Measurements from ENCODE around the gene UCK2.

The UCK2 gene

DNA sequence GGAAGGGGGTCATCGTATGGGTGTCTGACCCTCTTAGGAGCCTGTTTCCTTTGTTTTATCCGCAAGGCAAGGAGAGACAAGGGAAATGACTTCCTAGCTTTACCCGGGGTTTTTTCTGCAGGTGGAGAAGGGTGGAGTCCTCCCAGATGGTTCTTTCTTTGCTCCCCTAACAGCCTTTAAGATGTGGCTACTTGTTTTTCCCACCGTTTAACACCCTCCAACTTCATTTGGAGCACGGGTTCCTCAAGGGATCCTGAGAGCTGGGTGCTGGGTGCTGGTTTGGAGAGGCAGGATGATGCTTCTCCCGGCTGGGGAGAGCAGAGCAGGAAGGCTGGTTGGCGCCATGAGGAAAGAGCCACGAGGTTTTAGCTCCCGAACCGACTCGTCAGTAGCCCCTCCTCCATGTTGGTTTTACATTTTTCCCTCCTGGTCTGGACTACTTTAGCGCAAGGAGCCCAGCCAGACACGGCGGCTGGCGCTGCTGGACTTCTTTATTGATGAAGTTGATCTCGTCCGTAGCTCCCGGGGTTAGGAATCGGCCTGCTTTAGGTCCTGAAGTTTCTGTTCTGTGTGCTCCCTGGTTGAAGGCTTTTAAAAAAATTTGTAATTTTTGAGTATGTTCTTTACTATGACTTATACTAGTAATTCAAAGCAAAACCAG is 1.4 kb downstream of the UCK2 start:
- no peaks in the 10 kb centered on the region for H3K36me3 ChIP-seq (ENCODE audit: control insufficient read depth, insufficient read depth, low read length)
- H3K27me3 ChIP-seq (ENCODE audit: insufficient read depth, low read length, poor library complexity) = no peaks in the 10 kb centered on the region
- WGBS (ENCODE audit: extremely low coverage, insufficient coverage, low lambda C conversion rate) = no CpG with 5 or more reads among the region's 19 CpGs
- peak overlapping the region; percentile 96 for H3K18ac ChIP-seq (ENCODE audit: low read length)
- H3K4ac ChIP-seq (ENCODE audit: low read depth, low read length) = peak overlapping the region; percentile 81
- H3K9ac ChIP-seq (ENCODE audit: low read length) = peak overlapping the region; percentile 94
- H2BK120ac ChIP-seq (ENCODE audit: low read depth, low read length) = no peak overlapping the region
- H3K27ac ChIP-seq (ENCODE audit: low read depth, low read length) = peak overlapping the region; percentile 72
- peak overlapping the region; percentile 66 for H2BK5ac ChIP-seq (ENCODE audit: low read length)
- H2BK15ac ChIP-seq (replicated peaks; ENCODE audit: low read depth) = no peak overlapping the region
- peak overlapping the region; percentile 95 for H3K56ac ChIP-seq (ENCODE audit: low read length)
- peaks cover 2% of the 10 kb centered on the region for H3K4me1 ChIP-seq (ENCODE audit: control insufficient read depth, low read depth, low read length)
- peaks cover 57% of the 10 kb centered on the region for H3K79me2 ChIP-seq (ENCODE audit: control insufficient read depth, insufficient read depth, low read length)
- H3K4me2 ChIP-seq (ENCODE audit: low read length) = peak overlapping the region; percentile 89
- peak; percentile 83 for DNase-seq
- H2AK5ac ChIP-seq (ENCODE audit: low read length) = no peak overlapping the region
- H4K8ac ChIP-seq (ENCODE audit: low read depth, low read length) = no peak overlapping the region
- H3K23ac ChIP-seq (ENCODE audit: low read length) = peak overlapping the region; percentile 15
- H4K5ac ChIP-seq (ENCODE audit: low read length) = no peak overlapping the region
- peak overlapping the region; percentile 84 for H3K4me3 ChIP-seq (ENCODE audit: low read length)
- no peaks in the 10 kb centered on the region for H3K79me1 ChIP-seq (ENCODE audit: low read length)

DNA sequence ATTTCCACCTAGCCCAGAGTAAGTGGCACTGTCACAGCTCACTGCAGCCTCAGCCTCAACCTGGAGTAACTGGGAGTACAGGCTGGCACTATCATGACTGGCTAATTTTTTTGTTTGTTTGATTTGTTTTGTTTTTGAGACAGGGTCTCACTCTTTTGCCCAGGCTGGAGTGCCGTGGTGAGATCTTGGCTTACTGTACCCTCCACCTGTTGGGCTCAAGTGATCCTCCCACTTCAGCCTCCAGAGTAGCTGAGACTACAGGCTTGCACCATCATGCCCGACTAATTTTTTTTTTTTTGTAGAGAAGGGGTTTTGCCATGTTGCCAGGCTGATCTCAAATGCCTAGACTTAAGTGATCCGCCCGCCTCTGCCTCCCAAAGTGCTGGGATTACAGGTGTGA is 2.5 kb downstream of the UCK2 start:
- Histone ChIP-seq H3K27me3 (ENCODE audit: insufficient read depth, low read length, poor library complexity) (no peaks in the 10 kb centered on the region), H3K79me1 (ENCODE audit: low read length) (peaks cover 3% of the 10 kb centered on the region), H3K4me3 (ENCODE audit: low read length) (no peak overlapping the region), H3K4ac (ENCODE audit: low read depth, low read length) (no peak overlapping the region), H3K27ac (ENCODE audit: low read depth, low read length) (no peak overlapping the region), H3K4me2 (ENCODE audit: low read length) (no peak overlapping the region), H4K8ac (ENCODE audit: low read depth, low read length) (no peak overlapping the region), H3K56ac (ENCODE audit: low read length) (peak overlapping the region; percentile 35), H3K9ac (ENCODE audit: low read length) (no peak overlapping the region), H3K79me2 (ENCODE audit: control insufficient read depth, insufficient read depth, low read length) (peaks cover 66% of the 10 kb centered on the region), H2BK15ac (replicated peaks; ENCODE audit: low read depth) (no peak overlapping the region), H2BK120ac (ENCODE audit: low read depth, low read length) (no peak overlapping the region), H3K18ac (ENCODE audit: low read length) (no peak overlapping the region), H3K36me3 (ENCODE audit: control insufficient read depth, insufficient read depth, low read length) (no peaks in the 10 kb centered on the region), H2BK5ac (ENCODE audit: low read length) (no peak overlapping the region), H2AK5ac (ENCODE audit: low read length) (no peak overlapping the region), H3K23ac (ENCODE audit: low read length) (no peak overlapping the region), H3K4me1 (ENCODE audit: control insufficient read depth, low read depth, low read length) (peaks cover 2% of the 10 kb centered on the region), H4K5ac (ENCODE audit: low read length) (no peak overlapping the region)
- no CpG with 5 or more reads among the region's 4 CpGs for WGBS (ENCODE audit: extremely low coverage, insufficient coverage, low lambda C conversion rate)
- no peak for DNase-seq

DNA sequence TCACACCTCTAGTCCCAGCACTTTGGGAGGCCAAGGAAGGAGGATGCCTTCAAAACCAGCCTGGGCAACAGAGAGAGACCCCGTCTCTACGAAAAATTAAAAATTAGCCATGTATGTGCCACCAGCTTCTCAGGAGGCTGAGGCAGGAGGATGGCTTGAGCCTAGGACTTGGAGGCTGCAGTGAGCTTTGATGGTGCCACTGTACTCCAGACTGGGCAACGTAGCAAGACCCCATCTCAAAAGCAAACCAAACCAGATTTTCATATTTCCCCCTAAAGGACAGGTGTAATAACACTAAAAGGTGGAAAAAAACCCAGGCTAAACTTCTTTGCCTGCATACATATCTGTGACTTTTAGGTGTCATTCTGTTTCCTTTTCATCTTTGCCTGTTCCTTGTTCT is 3.7 kb downstream of the UCK2 start:
- Histone ChIP-seq H3K9ac (ENCODE audit: low read length) (no peak overlapping the region), H3K27ac (ENCODE audit: low read depth, low read length) (no peak overlapping the region), H3K23ac (ENCODE audit: low read length) (no peak overlapping the region), H3K4me3 (ENCODE audit: low read length) (no peak overlapping the region), H2BK15ac (replicated peaks; ENCODE audit: low read depth) (no peak overlapping the region), H3K4me2 (ENCODE audit: low read length) (no peak overlapping the region), H3K79me1 (ENCODE audit: low read length) (peaks cover 4% of the 10 kb centered on the region), H3K18ac (ENCODE audit: low read length) (no peak overlapping the region), H3K27me3 (ENCODE audit: insufficient read depth, low read length, poor library complexity) (no peaks in the 10 kb centered on the region), H2BK120ac (ENCODE audit: low read depth, low read length) (no peak overlapping the region), H4K5ac (ENCODE audit: low read length) (no peak overlapping the region), H3K4ac (ENCODE audit: low read depth, low read length) (no peak overlapping the region), H4K8ac (ENCODE audit: low read depth, low read length) (no peak overlapping the region), H3K56ac (ENCODE audit: low read length) (no peak overlapping the region), H3K4me1 (ENCODE audit: control insufficient read depth, low read depth, low read length) (peaks cover 2% of the 10 kb centered on the region), H2BK5ac (ENCODE audit: low read length) (no peak overlapping the region), H2AK5ac (ENCODE audit: low read length) (no peak overlapping the region), H3K79me2 (ENCODE audit: control insufficient read depth, insufficient read depth, low read length) (peaks cover 71% of the 10 kb centered on the region), H3K36me3 (ENCODE audit: control insufficient read depth, insufficient read depth, low read length) (no peaks in the 10 kb centered on the region)
- no CpG with 5 or more reads among the region's 3 CpGs for WGBS (ENCODE audit: extremely low coverage, insufficient coverage, low lambda C conversion rate)
- DNase-seq = no peak

DNA sequence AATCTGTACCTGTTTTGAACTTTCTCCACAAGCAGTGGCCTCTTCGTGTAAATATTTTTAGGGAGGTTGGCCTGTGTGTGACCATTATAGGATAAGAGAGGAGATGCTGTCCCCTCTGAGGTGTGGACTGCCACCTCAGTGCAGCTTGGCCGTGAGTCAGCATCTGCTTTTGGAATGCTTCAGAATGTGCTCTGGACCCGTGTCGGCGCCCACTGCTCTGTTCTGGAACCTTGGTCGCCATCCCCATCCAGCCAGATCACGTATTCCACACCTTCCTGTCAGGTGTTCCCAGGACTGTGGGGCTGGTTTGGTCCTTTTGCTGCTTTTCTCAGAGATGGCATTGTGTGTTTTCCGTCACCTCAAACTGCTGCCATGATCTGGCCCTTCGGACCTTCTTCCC is 5.5 kb downstream of the UCK2 start:
- Histone ChIP-seq H3K18ac (ENCODE audit: low read length) (no peak overlapping the region), H3K4me1 (ENCODE audit: control insufficient read depth, low read depth, low read length) (peaks cover 4% of the 10 kb centered on the region), H3K36me3 (ENCODE audit: control insufficient read depth, insufficient read depth, low read length) (no peaks in the 10 kb centered on the region), H3K23ac (ENCODE audit: low read length) (no peak overlapping the region), H3K4me2 (ENCODE audit: low read length) (no peak overlapping the region), H3K4ac (ENCODE audit: low read depth, low read length) (no peak overlapping the region), H2AK5ac (ENCODE audit: low read length) (no peak overlapping the region), H3K27me3 (ENCODE audit: insufficient read depth, low read length, poor library complexity) (no peaks in the 10 kb centered on the region), H3K79me2 (ENCODE audit: control insufficient read depth, insufficient read depth, low read length) (peaks cover 86% of the 10 kb centered on the region), H3K56ac (ENCODE audit: low read length) (no peak overlapping the region), H4K5ac (ENCODE audit: low read length) (no peak overlapping the region), H3K79me1 (ENCODE audit: low read length) (peaks cover 5% of the 10 kb centered on the region), H2BK15ac (replicated peaks; ENCODE audit: low read depth) (no peak overlapping the region), H2BK5ac (ENCODE audit: low read length) (no peak overlapping the region), H2BK120ac (ENCODE audit: low read depth, low read length) (no peak overlapping the region), H3K27ac (ENCODE audit: low read depth, low read length) (no peak overlapping the region), H3K4me3 (ENCODE audit: low read length) (no peak overlapping the region), H4K8ac (ENCODE audit: low read depth, low read length) (no peak overlapping the region), H3K9ac (ENCODE audit: low read length) (no peak overlapping the region)
- no CpG with 5 or more reads among the region's 9 CpGs for WGBS (ENCODE audit: extremely low coverage, insufficient coverage, low lambda C conversion rate)
- no peak for DNase-seq

DNA sequence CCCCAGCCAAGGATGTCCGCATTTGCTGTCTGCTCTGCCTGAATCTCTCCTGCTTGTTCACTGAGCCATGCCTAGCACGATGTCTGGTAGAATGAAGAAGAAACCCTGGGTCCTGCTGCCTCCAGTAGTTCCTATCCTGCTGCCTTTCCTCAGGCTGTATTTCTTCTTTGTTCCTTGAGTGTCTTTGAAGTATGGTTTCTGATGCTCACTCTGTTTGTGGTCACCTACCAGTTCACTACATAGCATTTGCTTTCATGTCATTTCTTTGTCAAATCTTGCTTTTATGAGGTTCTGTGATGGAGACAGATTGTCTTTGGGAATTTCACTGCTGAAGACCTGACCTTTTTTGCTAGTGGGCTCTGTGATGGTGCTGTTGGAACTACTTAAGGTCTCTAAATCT is 5.9 kb downstream of the UCK2 start:
- Histone ChIP-seq H3K4me3 (ENCODE audit: low read length) (no peak overlapping the region), H3K4ac (ENCODE audit: low read depth, low read length) (no peak overlapping the region), H3K27me3 (ENCODE audit: insufficient read depth, low read length, poor library complexity) (no peaks in the 10 kb centered on the region), H3K36me3 (ENCODE audit: control insufficient read depth, insufficient read depth, low read length) (no peaks in the 10 kb centered on the region), H3K79me1 (ENCODE audit: low read length) (peaks cover 8% of the 10 kb centered on the region), H2BK15ac (replicated peaks; ENCODE audit: low read depth) (no peak overlapping the region), H2BK5ac (ENCODE audit: low read length) (no peak overlapping the region), H4K5ac (ENCODE audit: low read length) (no peak overlapping the region), H3K18ac (ENCODE audit: low read length) (no peak overlapping the region), H3K4me2 (ENCODE audit: low read length) (no peak overlapping the region), H4K8ac (ENCODE audit: low read depth, low read length) (no peak overlapping the region), H2AK5ac (ENCODE audit: low read length) (no peak overlapping the region), H3K23ac (ENCODE audit: low read length) (no peak overlapping the region), H3K9ac (ENCODE audit: low read length) (no peak overlapping the region), H3K79me2 (ENCODE audit: control insufficient read depth, insufficient read depth, low read length) (peaks cover 86% of the 10 kb centered on the region), H3K4me1 (ENCODE audit: control insufficient read depth, low read depth, low read length) (peaks cover 4% of the 10 kb centered on the region), H3K56ac (ENCODE audit: low read length) (no peak overlapping the region), H2BK120ac (ENCODE audit: low read depth, low read length) (no peak overlapping the region), H3K27ac (ENCODE audit: low read depth, low read length) (no peak overlapping the region)
- no CpG with 5 or more reads among the region's 2 CpGs for WGBS (ENCODE audit: extremely low coverage, insufficient coverage, low lambda C conversion rate)
- no peak for DNase-seq

DNA sequence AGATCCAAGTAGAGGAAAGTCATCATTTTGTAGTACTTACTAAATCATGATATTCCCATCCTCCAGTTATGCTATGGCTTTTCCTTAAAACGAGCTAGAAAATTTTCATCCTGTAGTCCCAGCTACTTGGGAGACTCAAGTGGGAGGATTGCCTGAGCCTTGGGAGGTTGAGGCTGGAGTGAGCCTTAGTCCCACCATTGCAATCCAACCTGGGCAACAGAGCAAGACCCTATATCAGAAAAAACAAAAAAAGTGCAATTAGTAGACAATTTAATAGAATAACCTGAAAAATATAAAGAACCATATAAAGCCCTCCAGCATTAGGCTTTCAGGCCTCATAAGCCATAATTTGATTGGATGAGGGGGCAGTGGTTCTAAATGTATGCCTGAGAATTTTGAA is 6.8 kb downstream of the UCK2 start:
- no peak overlapping the region for H3K56ac ChIP-seq (ENCODE audit: low read length)
- H3K36me3 ChIP-seq (ENCODE audit: control insufficient read depth, insufficient read depth, low read length) = no peaks in the 10 kb centered on the region
- WGBS (ENCODE audit: extremely low coverage, insufficient coverage, low lambda C conversion rate) = no CpG with 5 or more reads among the region's 1 CpG

More for the DNA sequence above, 6.8 kb downstream of the UCK2 start:
- no peak overlapping the region for H3K27ac ChIP-seq (ENCODE audit: low read depth, low read length)
- H3K79me1 ChIP-seq (ENCODE audit: low read length) = peaks cover 11% of the 10 kb centered on the region
- H3K4ac ChIP-seq (ENCODE audit: low read depth, low read length) = no peak overlapping the region
- H4K8ac ChIP-seq (ENCODE audit: low read depth, low read length) = no peak overlapping the region
- H2BK120ac ChIP-seq (ENCODE audit: low read depth, low read length) = no peak overlapping the region
- peaks cover 5% of the 10 kb centered on the region for H3K4me1 ChIP-seq (ENCODE audit: control insufficient read depth, low read depth, low read length)
- H3K18ac ChIP-seq (ENCODE audit: low read length) = no peak overlapping the region
- H3K4me2 ChIP-seq (ENCODE audit: low read length) = no peak overlapping the region
- H4K5ac ChIP-seq (ENCODE audit: low read length) = no peak overlapping the region
- H2BK5ac ChIP-seq (ENCODE audit: low read length) = no peak overlapping the region
- no peaks in the 10 kb centered on the region for H3K27me3 ChIP-seq (ENCODE audit: insufficient read depth, low read length, poor library complexity)
- no peak overlapping the region for H3K9ac ChIP-seq (ENCODE audit: low read length)
- no peak overlapping the region for H3K23ac ChIP-seq (ENCODE audit: low read length)
- H3K4me3 ChIP-seq (ENCODE audit: low read length) = no peak overlapping the region
- DNase-seq = no peak
- no peak overlapping the region for H2AK5ac ChIP-seq (ENCODE audit: low read length)
- H3K79me2 ChIP-seq (ENCODE audit: control insufficient read depth, insufficient read depth, low read length) = peaks cover 83% of the 10 kb centered on the region
- H2BK15ac ChIP-seq (replicated peaks; ENCODE audit: low read depth) = no peak overlapping the region
